WTC11 (cell line): ENCODE results near the gene CCNJL.

Source experiments
- CREB1 ChIP-seq: sonication (generic); formaldehyde crosslinking; IDR thresholded peaks from 2 replicates; pipeline ENCODE4 v1.8.0; 2023; ENCODE audit warnings: mild to moderate bottlenecking, missing genetic modification reagents
- CTCF ChIP-seq: fragments of 200-600 bp; IDR thresholded peaks from 2 replicates; pipeline ENCODE4 v1.8.0; 2022; ENCODE audit warnings: antibody characterized with exemption
- EMX1 ChIP-seq: fragments of 250-450 bp; sonication (Bioruptor Pico); IDR thresholded peaks from 2 replicates; pipeline ENCODE4 v1.8.0; 2021; ENCODE audit warnings: mild to moderate bottlenecking
- KAT7 ChIP-seq: sonication (generic); formaldehyde crosslinking; IDR thresholded peaks from 2 replicates; pipeline ENCODE4 v1.8.1; 2023; ENCODE audit warnings: missing genetic modification reagents, mild to moderate bottlenecking, borderline replicate concordance
- USF1 ChIP-seq: sonication (generic); formaldehyde crosslinking; IDR thresholded peaks from 2 replicates; pipeline ENCODE4 v1.8.0; 2022; ENCODE audit warnings: mild to moderate bottlenecking, missing genetic modification reagents
- ZSCAN18 ChIP-seq: fragments of 250-450 bp; sonication (Bioruptor Pico); IDR thresholded peaks from 2 replicates; pipeline ENCODE4 v2.1.2; 2022; ENCODE audit warnings: mild to moderate bottlenecking, moderate library complexity

GRCh38 chr5:160274483-160274931, 37.9 kb downstream of the CCNJL start:
- no peak for TF ChIP-seq CTCF
- no peak for TF ChIP-seq EMX1
- no peak for TF ChIP-seq USF1 (CRISPR knock-in tag)
- TF ChIP-seq KAT7 (CRISPR knock-in tag): no peak
- TF ChIP-seq ZSCAN18 (CRISPR knock-in tag): no peak
- TF ChIP-seq CREB1 (CRISPR knock-in tag): no peak
